ENCODE results near the gene PTGIS. TPM values are rescaled to one million over a fixed set of nuclear protein-coding genes. Genes with fewer than 3 reads are reported as not detected.

Gene PTGIS
- total and polyA plus RNA-seq, 10 donors: 0.15 to 1.6 (median 0.92) TPM

GRCh38 chr20:49459684-49460083 lies 108.3 kb downstream of the PTGIS start:
- Histone ChIP-seq H3K4me3 (no peak overlapping the region), H3K4me1 (no peaks in the 10 kb centered on the region), H3K27ac (no peak overlapping the region), H3K36me3 (no peaks in the 10 kb centered on the region), H3K9me3 (no peaks in the 10 kb centered on the region), H3K27me3 (replicated peaks in 1 of 7) (peaks cover 0 to 14% (median 0%) of the 10 kb centered on the region in 7 donors)
- no peak for TF ChIP-seq POLR2AphosphoS5 (IDR thresholded peaks at IDR 0.05)
- no peak for TF ChIP-seq POLR2A (IDR thresholded peaks at IDR 0.05)
- no peak for TF ChIP-seq CTCF (IDR thresholded peaks at IDR 0.05 in 8 of 11, conservative IDR thresholded peaks at IDR 0.05 in 3 of 11)
- intact Hi-C loops (cut with DNase I; ENCODE audit: low total_unique reads): no loop called here
- WGBS, 5 donors: 68 to 83% (median 76%) methylated on average over 6 of the region's 6 CpGs
- no peak for DNase-seq

GRCh38 chr20:49457444-49457843 lies 110.5 kb downstream of the PTGIS start:
- 16 to 33% (median 24%) methylated on average over 1 of the region's 1 CpG for WGBS, 5 donors
- TF ChIP-seq POLR2AphosphoS5 (IDR thresholded peaks at IDR 0.05) (no peak), POLR2A (IDR thresholded peaks at IDR 0.05) (no peak), CTCF (IDR thresholded peaks at IDR 0.05 in 8 of 11, conservative IDR thresholded peaks at IDR 0.05 in 3 of 11) (no peak)
- Histone ChIP-seq H3K9me3 (no peaks in the 10 kb centered on the region), H3K4me3 (no peak overlapping the region), H3K27me3 (replicated peaks in 1 of 7) (peaks cover 0 to 18% (median 0%) of the 10 kb centered on the region in 7 donors), H3K4me1 (peaks cover 0 to under 1% (median 0%) of the 10 kb centered on the region in 6 donors), H3K27ac (no peak overlapping the region), H3K36me3 (no peaks in the 10 kb centered on the region)
- intact Hi-C loops (cut with DNase I; ENCODE audit: low total_unique reads): no loop called here
- no peak for DNase-seq

- TF ChIP-seq POLR2A (IDR thresholded peaks at IDR 0.05) (no peak), CTCF (IDR thresholded peaks at IDR 0.05 in 8 of 11, conservative IDR thresholded peaks at IDR 0.05 in 3 of 11) (no peak), POLR2AphosphoS5 (IDR thresholded peaks at IDR 0.05) (no peak)
- Histone ChIP-seq H3K4me1 (peaks cover 0 to 5% (median 0%) of the 10 kb centered on the region in 6 donors), H3K27me3 (replicated peaks in 1 of 7) (peaks cover 0 to 26% (median 0%) of the 10 kb centered on the region in 7 donors), H3K4me3 (no peak overlapping the region), H3K9me3 (no peaks in the 10 kb centered on the region), H3K36me3 (no peaks in the 10 kb centered on the region), H3K27ac (no peak overlapping the region)
- intact Hi-C loops (cut with DNase I; ENCODE audit: low total_unique reads): no loop called here
- 87 to 97% (median 91%) methylated on average over 5 to 6 of the region's 6 CpGs for WGBS, 5 donors
- no peak for DNase-seq
Measured at GRCh38 chr20:49456646-49457045, 111.3 kb downstream of the PTGIS start.

GRCh38 chr20:49455691-49456090 lies 112.2 kb downstream of the PTGIS start:
- no peak overlapping the region for H3K27ac ChIP-seq
- H3K36me3 ChIP-seq: no peaks in the 10 kb centered on the region
- TF ChIP-seq CTCF (IDR thresholded peaks at IDR 0.05 in 8 of 11, conservative IDR thresholded peaks at IDR 0.05 in 3 of 11) (no peak), POLR2A (IDR thresholded peaks at IDR 0.05) (no peak)
- no peaks in the 10 kb centered on the region for H3K9me3 ChIP-seq
- no peak for DNase-seq
- intact Hi-C loops (cut with DNase I; ENCODE audit: low total_unique reads): no loop called here
- peaks cover 0 to 31% (median 0%) of the 10 kb centered on the region in 7 donors for H3K27me3 ChIP-seq (replicated peaks in 1 of 7)
- H3K4me3 ChIP-seq: no peak overlapping the region
- peaks cover 0 to 5% (median 0%) of the 10 kb centered on the region in 6 donors for H3K4me1 ChIP-seq
- WGBS, 5 donors: 77 to 90% (median 87%) methylated on average over 6 of the region's 6 CpGs

Other genes starting within 250 kb of the PTGIS start
- 1 to 10 TPM in 4 of 7 donors, under 1 TPM in 3; 0.07 to 3.2 (median 1.4) TPM for gene KCNB1, start 85.5 kb downstream of the PTGIS start, total RNA-seq
- under 1 TPM; 0.02 to 0.13 (median 0.06) TPM for gene KCNB1, start 85.5 kb downstream of the PTGIS start, polyA plus RNA-seq
- gene B4GALT5, start 145.7 kb upstream of the PTGIS start, total RNA-seq: 10 to 100 TPM; 41.1 to 79.0 (median 63.4) TPM
- gene B4GALT5, start 145.7 kb upstream of the PTGIS start, polyA plus RNA-seq: 10 to 100 TPM in 1 of 3 donors, 1 to 10 TPM in 2; 3.9 to 15.7 (median 4.3) TPM
- gene SLC9A8, start 244.7 kb upstream of the PTGIS start, total RNA-seq: 10 to 100 TPM; 15.9 to 35.3 (median 28.6) TPM
- gene SLC9A8, start 244.7 kb upstream of the PTGIS start, polyA plus RNA-seq: 10 to 100 TPM in 1 of 3 donors, 1 to 10 TPM in 2; 4.6 to 11.9 (median 8.9) TPM